K562 (cell line): ENCODE measurements around the gene CUL3. TPM values are rescaled to one million over a fixed set of nuclear protein-coding genes. Genes with fewer than 3 reads are reported as not detected.

Experiments used
- ATAC-seq: fragments of 200-7000 bp; cut with Tn5 transposase; 3 replicates; pipeline ENCODE4 v1.9.1; 2020; ENCODE audit warnings: moderate library complexity
- BruUV-seq: library from RNA; stranded (reverse); fragments of 400-500 nt; replicated peaks from 2 replicates; lab custom pipeline; 2021; lab: Mats Ljungman, UMichigan
- CTCF ChIA-PET: fragments of 300-600 bp; formaldehyde crosslinking; extraction: SDS; loops from one replicate; lab custom pipeline; 2021; ENCODE audit warnings: low intra/inter-chr PET ratio; lab: Yijun Ruan, JAX
- POLR2A ChIA-PET: fragments of 300-600, 350-650 bp; sonication (Branson Sonifier 250); formaldehyde crosslinking; extraction: SDS; loops from one replicate; lab custom pipeline; 2021; ENCODE audit warnings: antibody characterized with exemption, inconsistent platforms; lab: Yijun Ruan, JAX
- DNase-seq, 4 experiments: peaks; one replicate each; pipeline versions ENCODE4 v3.0.0 to v3.0.0-alpha.2; 2011 to 2018; ENCODE audit warnings: low spot score in 3 of 4, mixed read lengths in 3 of 4; ENCODE audit errors: extremely low read depth in 1 of 4
- FAIRE-seq: peaks from 2 replicates; lab custom pipeline; 2011; peaks lifted over from hg19 to GRCh38; lab: Jason Lieb, UNC
- H2AFZ ChIP-seq: 2 replicates; pipeline ENCODE4 v1.6.0; 2011; ENCODE audit warnings: low read depth, low read length, control low read depth, inconsistent platforms
- H3K27ac ChIP-seq: fragments of 200-600 bp; 3 replicates; pipeline ENCODE4 v1.8.0; 2011; ENCODE audit warnings: low read depth, mild to moderate bottlenecking, control low read depth, inconsistent platforms, low read length, moderate library complexity, mixed read lengths; ENCODE audit errors: extremely low read depth
- H3K27me3 ChIP-seq, 2 experiments: fragments of 300-600 bp in 1 of 2; 2 replicates in 1 of 2; 3 replicates in 1 of 2; pipeline versions ENCODE4 v1.6.0 to v1.8.0; 2011; ENCODE audit warnings: inconsistent platforms in 2 of 2, low read length in 2 of 2, mild to moderate bottlenecking in 1 of 2, mixed read lengths in 1 of 2, moderate library complexity in 1 of 2; ENCODE audit not compliant: control insufficient read depth in 2 of 2, insufficient read depth in 2 of 2
- H3K36me3 ChIP-seq: fragments of 300-600 bp; 3 replicates; pipeline ENCODE4 v1.8.0; 2011; ENCODE audit warnings: mild to moderate bottlenecking, low read length, inconsistent platforms; ENCODE audit not compliant: control insufficient read depth, insufficient read depth
- H3K4me1 ChIP-seq, 2 experiments: fragments of 200-600 bp in 1 of 2; replicated peaks in 1 of 2; 2 replicates in 1 of 2; 3 replicates in 1 of 2; pipeline versions ENCODE4 v1.5.1 to v1.8.0; 2011; ENCODE audit warnings: inconsistent platforms in 2 of 2, low read length in 2 of 2, mild to moderate bottlenecking in 1 of 2, mixed read lengths in 1 of 2, moderate library complexity in 1 of 2; ENCODE audit not compliant: control insufficient read depth in 2 of 2, insufficient read depth in 2 of 2
- H3K4me2 ChIP-seq: 2 replicates; pipeline ENCODE4 v1.6.1; 2011; ENCODE audit warnings: low read length, control low read depth, inconsistent platforms, mixed read lengths; ENCODE audit not compliant: insufficient read depth
- H3K4me3 ChIP-seq: fragments of 200-600 bp; sonication (generic), shearing (Covaris generic); 2 replicates; pipeline ENCODE4 v1.5.1; 2016; ENCODE audit warnings: control low read depth, inconsistent platforms
- H3K79me2 ChIP-seq: fragments of 200-600 bp; 3 replicates; pipeline ENCODE4 v1.8.0; 2011; ENCODE audit warnings: low read length, inconsistent platforms; ENCODE audit not compliant: control insufficient read depth, insufficient read depth
- H3K9ac ChIP-seq, 2 experiments: 2 replicates each; pipeline versions ENCODE4 v1.6.0 to v1.6.1; 2011; ENCODE audit warnings: low read depth in 2 of 2, low read length in 2 of 2, control low read depth in 1 of 2, inconsistent platforms in 1 of 2, mild to moderate bottlenecking in 1 of 2, mixed read lengths in 1 of 2; ENCODE audit not compliant: insufficient read depth in 1 of 2
- H3K9me1 ChIP-seq: one replicate; pipeline ENCODE4 v1.6.0; 2011; ENCODE audit warnings: inconsistent platforms, mild to moderate bottlenecking, low read length, moderate library complexity; ENCODE audit not compliant: control insufficient read depth, insufficient read depth
- H3K9me3 ChIP-seq: replicated peaks from 2 replicates; pipeline ENCODE4 v1.5.1; 2011; ENCODE audit warnings: low read depth, low read length, inconsistent platforms; ENCODE audit not compliant: control insufficient read depth, insufficient read depth
- H4K20me1 ChIP-seq: replicated peaks from 2 replicates; pipeline ENCODE4 v1.6.1; 2011; ENCODE audit warnings: low read length, inconsistent platforms, mixed read lengths; ENCODE audit not compliant: control insufficient read depth, insufficient read depth
- EHMT2 ChIP-seq: fragments of 450-650 bp; IDR thresholded peaks from 2 replicates; pipeline ENCODE4 v1.6.1; 2018; ENCODE audit warnings: antibody characterized with exemption
- MTF1 ChIP-seq: fragments of 250-450 bp; sonication (Bioruptor Pico); IDR thresholded peaks from 2 replicates; pipeline ENCODE4 v1.9.0; 2021; ENCODE audit warnings: moderate library complexity, mild to moderate bottlenecking, inconsistent platforms, borderline replicate concordance
- NCOA6 ChIP-seq: fragments of 450-650 bp; IDR thresholded peaks from 2 replicates; pipeline ENCODE4 v1.6.1; 2017; ENCODE audit warnings: mild to moderate bottlenecking
- NFIC ChIP-seq: fragments of 450-650 bp; IDR thresholded peaks from 2 replicates; pipeline ENCODE4 v1.6.1; 2017; ENCODE audit warnings: mild to moderate bottlenecking, inconsistent platforms
- SMAD2 ChIP-seq: fragments of 150-350 bp; IDR thresholded peaks from 2 replicates; pipeline ENCODE4 v1.6.1; 2014; ENCODE audit warnings: low read depth, mild to moderate bottlenecking, low read length
- WGBS: fragments of 100-300 bp; shearing (Covaris generic); methylation state at CpG from one replicate; pipeline ENCODE4 v1.1.6; 2016; ENCODE audit warnings: low coverage, mixed read lengths; ENCODE audit not compliant: insufficient coverage; ENCODE audit errors: missing lambda C conversion rate; 5-methylcytosine and 5-hydroxymethylcytosine counted together
- in situ Hi-C: fragments of 300-500 bp; cut with MboI; formaldehyde crosslinking; loops from 4 replicates; pipeline ENCODE4 v1.15.0; 2018; ENCODE audit warnings: inconsistent platforms, mixed read lengths
- intact Hi-C: fragments of 100-400 bp; cut with micrococcal nuclease; formaldehyde crosslinking; loops from 2 replicates; pipeline ENCODE4 v1.14.2; 2022
- polyA plus RNA-seq, 8 experiments: library from polyadenylated mRNA; depleted of rRNA in 4 of 8; stranded (reverse) in 5 of 8; unstranded in 3 of 8; fragments of >200 nt; fragmentation: Nextera tagmentation in 2 of 8; fragmentation: Illumina TruSeq in 1 of 8; extraction: Ambion mirVana in 2 of 8; extraction: Trizol in 1 of 8; gene quantifications; 2 replicates each; pipeline versions ENCODE4 v1.2.1 to v1.2.3, GENCODE V29; 2011 to 2014; ENCODE audit warnings: inconsistent platforms in 1 of 8, missing spikeins in 1 of 8
- total RNA-seq, 7 experiments: library from RNA; depleted of rRNA in 6 of 7; stranded (reverse); fragments of >200 nt in 6 of 7; fragmentation: Illumina TruSeq in 2 of 7; extraction: Trizol in 2 of 7; gene quantifications; 2 replicates each; pipeline versions ENCODE4 v1.2.1 to v1.2.3, GENCODE V29; 2011 to 2021; ENCODE audit warnings: low replicate concordance in 1 of 7
- TF ChIP-seq, protein P1 (sequence below): sonication (generic); formaldehyde crosslinking; IDR thresholded peaks from 2 replicates; pipeline ENCODE4 v1.8.0; 2022; ENCODE audit warnings: missing genetic modification reagents, mild to moderate bottlenecking, borderline replicate concordance
- TF ChIP-seq, protein P2 (sequence below): sonication (generic); formaldehyde crosslinking; IDR thresholded peaks from 2 replicates; pipeline ENCODE4 v1.8.0; 2022; ENCODE audit warnings: mild to moderate bottlenecking, missing genetic modification reagents, borderline replicate concordance

CUL3 gene
- total and polyA plus RNA-seq, 9 of the 15 experiments (the other 6 are each of a cell fraction or from before 2014, with no cell fraction given), result 31.5 to 71.9 (median 56.4) TPM

DNA sequence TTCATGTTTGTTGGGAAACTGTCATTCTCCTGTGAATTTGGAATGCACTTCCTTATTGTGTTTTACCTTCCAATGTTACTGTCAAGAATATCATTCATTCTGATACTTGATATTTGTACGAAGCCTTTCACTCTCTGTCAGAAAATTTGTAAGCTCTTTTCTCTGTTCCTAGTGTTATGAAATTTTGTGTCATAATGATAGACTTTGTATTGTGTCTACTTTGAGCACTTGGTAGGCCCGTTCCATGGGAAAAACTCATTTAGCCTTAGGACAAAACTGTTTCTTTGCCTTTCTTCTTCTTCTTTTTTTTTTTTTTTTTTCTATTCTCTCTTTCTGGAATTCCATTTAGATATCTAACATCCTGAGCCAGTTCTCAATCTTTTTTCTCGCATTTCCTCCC, 131.3 kb downstream of the CUL3 start:
- intact Hi-C loops, result no loop called here
- no peaks in the 10 kb centered on the region for H3K9me3 ChIP-seq
- H3K79me2 ChIP-seq, result no peaks in the 10 kb centered on the region
- no peaks in the 10 kb centered on the region for H3K9me1 ChIP-seq
- H3K27ac ChIP-seq, result no peak overlapping the region
- no peaks in the 10 kb centered on the region for H3K4me1 ChIP-seq
- in situ Hi-C loops, result loop anchor here (10.0 kb wide), 1 partner anchor 89 kb away; no protein-coding TSS in a partner anchor
- no peaks in the 10 kb centered on the region for H3K36me3 ChIP-seq
- TF ChIP-seq EHMT2 (no peak), SMAD2 (no peak), NFIC (no peak), NCOA6 (no peak), MTF1 (CRISPR knock-in tag) (no peak)
- TF ChIP-seq, protein P1, sequence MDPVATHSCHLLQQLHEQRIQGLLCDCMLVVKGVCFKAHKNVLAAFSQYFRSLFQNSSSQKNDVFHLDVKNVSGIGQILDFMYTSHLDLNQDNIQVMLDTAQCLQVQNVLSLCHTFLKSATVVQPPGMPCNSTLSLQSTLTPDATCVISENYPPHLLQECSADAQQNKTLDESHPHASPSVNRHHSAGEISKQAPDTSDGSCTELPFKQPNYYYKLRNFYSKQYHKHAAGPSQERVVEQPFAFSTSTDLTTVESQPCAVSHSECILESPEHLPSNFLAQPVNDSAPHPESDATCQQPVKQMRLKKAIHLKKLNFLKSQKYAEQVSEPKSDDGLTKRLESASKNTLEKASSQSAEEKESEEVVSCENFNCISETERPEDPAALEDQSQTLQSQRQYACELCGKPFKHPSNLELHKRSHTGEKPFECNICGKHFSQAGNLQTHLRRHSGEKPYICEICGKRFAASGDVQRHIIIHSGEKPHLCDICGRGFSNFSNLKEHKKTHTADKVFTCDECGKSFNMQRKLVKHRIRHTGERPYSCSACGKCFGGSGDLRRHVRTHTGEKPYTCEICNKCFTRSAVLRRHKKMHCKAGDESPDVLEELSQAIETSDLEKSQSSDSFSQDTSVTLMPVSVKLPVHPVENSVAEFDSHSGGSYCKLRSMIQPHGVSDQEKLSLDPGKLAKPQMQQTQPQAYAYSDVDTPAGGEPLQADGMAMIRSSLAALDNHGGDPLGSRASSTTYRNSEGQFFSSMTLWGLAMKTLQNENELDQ (CRISPR knock-in tag), result no peak
- TF ChIP-seq, protein P2, sequence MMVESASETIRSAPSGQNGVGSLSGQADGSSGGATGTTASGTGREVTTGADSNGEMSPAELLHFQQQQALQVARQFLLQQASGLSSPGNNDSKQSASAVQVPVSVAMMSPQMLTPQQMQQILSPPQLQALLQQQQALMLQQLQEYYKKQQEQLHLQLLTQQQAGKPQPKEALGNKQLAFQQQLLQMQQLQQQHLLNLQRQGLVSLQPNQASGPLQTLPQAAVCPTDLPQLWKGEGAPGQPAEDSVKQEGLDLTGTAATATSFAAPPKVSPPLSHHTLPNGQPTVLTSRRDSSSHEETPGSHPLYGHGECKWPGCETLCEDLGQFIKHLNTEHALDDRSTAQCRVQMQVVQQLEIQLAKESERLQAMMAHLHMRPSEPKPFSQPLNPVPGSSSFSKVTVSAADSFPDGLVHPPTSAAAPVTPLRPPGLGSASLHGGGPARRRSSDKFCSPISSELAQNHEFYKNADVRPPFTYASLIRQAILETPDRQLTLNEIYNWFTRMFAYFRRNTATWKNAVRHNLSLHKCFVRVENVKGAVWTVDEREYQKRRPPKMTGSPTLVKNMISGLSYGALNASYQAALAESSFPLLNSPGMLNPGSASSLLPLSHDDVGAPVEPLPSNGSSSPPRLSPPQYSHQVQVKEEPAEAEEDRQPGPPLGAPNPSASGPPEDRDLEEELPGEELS, result no peak
- H3K4me2 ChIP-seq, result no peak overlapping the region
- CTCF ChIA-PET, result no interaction called here
- no peak overlapping the region for H3K4me3 ChIP-seq
- no peak overlapping the region for H3K9ac ChIP-seq
- 14% methylated on average over 3 of the region's 3 CpGs for WGBS
- no peak for FAIRE-seq
- ATAC-seq, result no peak
- H4K20me1 ChIP-seq, result no peaks in the 10 kb centered on the region
- H3K27me3 ChIP-seq, result no peaks in the 10 kb centered on the region
- DNase-seq, result no peak
- POLR2A ChIA-PET, result no interaction called here
- no TSS peak for BruUV-seq
- H2AFZ ChIP-seq, result no peak overlapping the region
